ENCODE results near the gene CCSER1.

DNA sequence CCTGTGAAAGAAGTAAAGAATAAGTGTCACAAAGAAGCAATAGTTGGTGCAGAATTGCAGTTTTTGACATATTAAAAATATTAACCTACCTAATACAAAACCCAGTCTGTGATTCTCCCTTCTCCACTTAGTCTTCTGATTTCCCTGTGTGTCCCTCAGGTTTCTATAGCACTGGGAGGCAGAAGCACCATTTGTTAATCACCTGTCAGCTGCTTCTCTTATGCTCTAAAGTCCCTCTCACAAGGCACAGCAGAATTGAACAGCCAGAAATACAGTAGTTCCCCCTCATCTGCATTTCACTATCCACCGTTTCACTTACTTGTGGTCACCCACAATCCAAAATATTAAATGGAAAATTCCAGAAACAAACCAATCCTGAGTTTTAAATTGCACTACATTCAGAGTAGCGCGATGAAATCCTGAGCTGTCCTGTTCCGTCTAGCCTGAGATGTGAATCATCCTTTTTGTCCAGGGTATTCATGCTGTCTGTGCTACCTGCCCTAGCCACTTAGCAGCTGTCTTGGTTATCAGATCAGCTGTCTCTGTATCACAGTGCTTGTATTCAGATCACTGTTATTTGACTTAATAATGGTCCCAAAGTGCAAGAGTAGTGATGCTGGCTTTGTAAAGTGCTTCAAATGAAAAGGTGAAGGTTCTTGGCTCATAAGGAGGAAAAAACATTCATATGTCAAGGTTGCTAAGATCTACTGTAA lies 1192.5 kb downstream of the CCSER1 start:
- no peak for TF ChIP-seq POLR2AphosphoS5 (IDR thresholded peaks at IDR 0.05; ENCODE audit: low read depth)
- TF ChIP-seq EZH2phosphoT487 (IDR thresholded peaks at IDR 0.05; ENCODE audit: unreplicated experiment) = no peak
- TF ChIP-seq EZH2 (IDR thresholded peaks at IDR 0.05; ENCODE audit: low read depth, unreplicated experiment) = no peak
